Sigmoid colon (tissue), 4 donors: Measurements from ENCODE around the gene IGFBP2.

Source experiments
- CTCF ChIP-seq, 4 experiments: fragments of 450-650 bp in 3 of 4; fragments of 200-600 bp in 1 of 4; IDR thresholded peaks; one replicate each; pipeline ENCODE4 v1.5.1; 2016 to 2019; ENCODE audit warnings: antibody characterized with exemption in 4 of 4, mild to moderate bottlenecking in 3 of 4, moderate library complexity in 2 of 4
- EP300 ChIP-seq, 4 donors: sonication (generic); formaldehyde crosslinking; IDR thresholded peaks; one replicate each; pipeline ENCODE4 v1.6.1; 2017; ENCODE audit warnings: antibody characterized with exemption in 4 of 4
- POLR2A ChIP-seq, 2 donors: fragments of 450-650 bp; IDR thresholded peaks; one replicate each; pipeline ENCODE4 v1.6.1; 2016; ENCODE audit warnings: antibody characterized with exemption in 2 of 2, mild to moderate bottlenecking in 2 of 2, moderate library complexity in 2 of 2

GRCh38 chr2:216616083-216616678, 17.0 kb upstream of the IGFBP2 start:
- TF ChIP-seq CTCF (IDR thresholded peaks at IDR 0.05) (no peak), POLR2A (IDR thresholded peaks at IDR 0.05) (no peak), EP300 (IDR thresholded peaks at IDR 0.05) (no peak)
